WTC11 (cell line): ENCODE data around the gene ZBTB39.

Experiments used
- NFE2L1 ChIP-seq: sonication (generic); formaldehyde crosslinking; IDR thresholded peaks from 2 replicates; pipeline ENCODE4 v1.8.1; 2023; ENCODE audit warnings: missing genetic modification reagents
- ZNF512 ChIP-seq: sonication (generic); formaldehyde crosslinking; IDR thresholded peaks from 2 replicates; pipeline ENCODE4 v1.8.1; 2022; ENCODE audit warnings: missing genetic modification reagents, borderline replicate concordance
- TF ChIP-seq, protein P1 (sequence below): sonication (generic); formaldehyde crosslinking; IDR thresholded peaks from 2 replicates; pipeline ENCODE4 v1.8.0; 2022; ENCODE audit warnings: mild to moderate bottlenecking, missing genetic modification reagents
- TF ChIP-seq, protein P2 (sequence below): fragments of 200-600 bp; IDR thresholded peaks from 2 replicates; pipeline ENCODE4 v1.8.0; 2022; ENCODE audit warnings: antibody characterized with exemption

DNA sequence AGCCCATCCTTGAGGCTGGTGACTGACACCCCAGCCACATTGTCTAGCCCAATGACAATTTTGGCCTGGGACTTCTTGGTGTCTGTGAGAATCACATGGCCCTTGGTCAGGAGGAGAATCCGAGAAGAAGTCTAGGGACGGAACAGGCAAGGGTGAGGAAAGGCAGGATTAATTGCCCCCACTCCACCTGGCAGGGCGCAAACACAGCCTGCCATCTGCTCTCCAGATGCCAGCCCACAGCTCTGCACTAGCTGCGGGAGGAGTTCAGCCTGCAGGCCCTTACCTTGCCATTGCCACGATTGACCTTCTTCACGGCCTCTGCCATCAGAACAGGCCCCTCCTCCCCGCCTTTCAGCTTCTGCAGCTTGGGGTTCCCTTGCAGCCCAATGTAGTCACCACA is 23.1 kb upstream of the ZBTB39 start:
- TF ChIP-seq, protein P1, sequence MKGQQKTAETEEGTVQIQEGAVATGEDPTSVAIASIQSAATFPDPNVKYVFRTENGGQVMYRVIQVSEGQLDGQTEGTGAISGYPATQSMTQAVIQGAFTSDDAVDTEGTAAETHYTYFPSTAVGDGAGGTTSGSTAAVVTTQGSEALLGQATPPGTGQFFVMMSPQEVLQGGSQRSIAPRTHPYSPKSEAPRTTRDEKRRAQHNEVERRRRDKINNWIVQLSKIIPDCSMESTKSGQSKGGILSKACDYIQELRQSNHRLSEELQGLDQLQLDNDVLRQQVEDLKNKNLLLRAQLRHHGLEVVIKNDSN (CRISPR knock-in tag), result no peak
- TF ChIP-seq, protein P2, sequence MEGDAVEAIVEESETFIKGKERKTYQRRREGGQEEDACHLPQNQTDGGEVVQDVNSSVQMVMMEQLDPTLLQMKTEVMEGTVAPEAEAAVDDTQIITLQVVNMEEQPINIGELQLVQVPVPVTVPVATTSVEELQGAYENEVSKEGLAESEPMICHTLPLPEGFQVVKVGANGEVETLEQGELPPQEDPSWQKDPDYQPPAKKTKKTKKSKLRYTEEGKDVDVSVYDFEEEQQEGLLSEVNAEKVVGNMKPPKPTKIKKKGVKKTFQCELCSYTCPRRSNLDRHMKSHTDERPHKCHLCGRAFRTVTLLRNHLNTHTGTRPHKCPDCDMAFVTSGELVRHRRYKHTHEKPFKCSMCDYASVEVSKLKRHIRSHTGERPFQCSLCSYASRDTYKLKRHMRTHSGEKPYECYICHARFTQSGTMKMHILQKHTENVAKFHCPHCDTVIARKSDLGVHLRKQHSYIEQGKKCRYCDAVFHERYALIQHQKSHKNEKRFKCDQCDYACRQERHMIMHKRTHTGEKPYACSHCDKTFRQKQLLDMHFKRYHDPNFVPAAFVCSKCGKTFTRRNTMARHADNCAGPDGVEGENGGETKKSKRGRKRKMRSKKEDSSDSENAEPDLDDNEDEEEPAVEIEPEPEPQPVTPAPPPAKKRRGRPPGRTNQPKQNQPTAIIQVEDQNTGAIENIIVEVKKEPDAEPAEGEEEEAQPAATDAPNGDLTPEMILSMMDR, result no peak
- no peak for TF ChIP-seq NFE2L1 (CRISPR knock-in tag)
- no peak for TF ChIP-seq ZNF512
